Neural progenitor cell (in vitro differentiated cells): Measurements from ENCODE around the gene FYB1. TPM values are rescaled to one million over a fixed set of nuclear protein-coding genes. Genes with fewer than 3 reads are reported as not detected.
A peak's percentile ranks its signal among the peaks of the same experiment; 100 is the strongest.

ENCODE experiments used
- DNase-seq: peaks from one replicate; pipeline ENCODE4 v3.0.0-alpha.2; 2016; ENCODE audit warnings: low spot score
- H2AFZ ChIP-seq: fragments of 200-600 bp; sonication (generic); replicated peaks from 2 replicates; pipeline ENCODE4 v1.6.1; 2016; ENCODE audit warnings: antibody characterized with exemption
- H3F3A ChIP-seq: fragments of 200-600 bp; sonication (generic); 2 replicates; pipeline ENCODE4 v1.6.1; 2016; ENCODE audit warnings: antibody characterized with exemption, low read depth
- H3K27ac ChIP-seq: fragments of 200-600 bp; sonication (generic); 2 replicates; pipeline ENCODE4 v1.5.1; 2016; ENCODE audit warnings: mild to moderate bottlenecking
- H3K27me3 ChIP-seq: fragments of 200-600 bp; sonication (generic); 2 replicates; pipeline ENCODE4 v1.6.1; 2016; ENCODE audit warnings: mild to moderate bottlenecking, moderate library complexity
- H3K36me3 ChIP-seq: fragments of 200-600 bp; sonication (generic); 2 replicates; pipeline ENCODE4 v1.5.1; 2016
- H3K4me1 ChIP-seq: fragments of 200-600 bp; sonication (generic); 2 replicates; pipeline ENCODE4 v1.6.1; 2016; ENCODE audit warnings: mixed run types
- H3K4me2 ChIP-seq: fragments of 200-600 bp; sonication (generic); 2 replicates; pipeline ENCODE4 v1.6.1; 2016
- H3K4me3 ChIP-seq: fragments of 200-600 bp; sonication (generic); 2 replicates; pipeline ENCODE4 v1.5.1; 2016
- H3K79me2 ChIP-seq: fragments of 200-600 bp; sonication (generic); 2 replicates; pipeline ENCODE4 v1.6.1; 2016; ENCODE audit warnings: low read depth
- H3K9ac ChIP-seq: fragments of 200-600 bp; sonication (generic); 2 replicates; pipeline ENCODE4 v1.6.1; 2016
- H3K9me3 ChIP-seq: fragments of 200-600 bp; sonication (generic); 2 replicates; pipeline ENCODE4 v1.5.1; 2016; ENCODE audit warnings: low read depth
- H4K20me1 ChIP-seq: fragments of 200-600 bp; sonication (generic); 2 replicates; pipeline ENCODE4 v1.6.1; 2016; ENCODE audit warnings: low read depth
- H3K27ac Mint-ChIP-seq: 3 replicates; pipeline ENCODE4 v1.8.0; 2021; ENCODE audit warnings: mixed read lengths
- H3K27me3 Mint-ChIP-seq: 2 replicates; pipeline ENCODE4 v1.8.0; 2022; ENCODE audit warnings: low read depth, mild to moderate bottlenecking, inconsistent platforms, moderate library complexity, mixed read lengths; ENCODE audit not compliant: insufficient read depth
- H3K36me3 Mint-ChIP-seq: 3 replicates; pipeline ENCODE4 v1.8.0; 2021; ENCODE audit warnings: mixed read lengths
- H3K4me1 Mint-ChIP-seq: 3 replicates; pipeline ENCODE4 v1.8.0; 2021; ENCODE audit warnings: mixed read lengths
- H3K4me3 Mint-ChIP-seq: 3 replicates; pipeline ENCODE4 v1.8.0; 2021; ENCODE audit warnings: mild to moderate bottlenecking, moderate library complexity, mixed read lengths
- H3K9me3 Mint-ChIP-seq: 3 replicates; pipeline ENCODE4 v1.8.0; 2020; ENCODE audit warnings: mixed read lengths
- EZH2 ChIP-seq: fragments of 200-600 bp; sonication (generic); IDR thresholded peaks from 2 replicates; pipeline ENCODE4 v1.6.1; 2017; ENCODE audit warnings: antibody characterized with exemption, mild to moderate bottlenecking, moderate library complexity
- EZH2phosphoT487 ChIP-seq: fragments of 200-600 bp; sonication (generic); IDR thresholded peaks from 2 replicates; pipeline ENCODE4 v1.6.1; 2017; ENCODE audit warnings: antibody characterized with exemption
- total RNA-seq: library from RNA; depleted of rRNA; stranded (reverse); fragments of >200 nt; gene quantifications from 2 replicates; pipeline ENCODE4 v1.2.3, GENCODE V29; 2015; ENCODE audit warnings: low replicate concordance
- TF ChIP-seq, protein P1 (sequence below): fragments of 200-600 bp; sonication (generic); IDR thresholded peaks from 2 replicates; pipeline ENCODE4 v1.5.1; 2017; ENCODE audit warnings: antibody characterized with exemption, mild to moderate bottlenecking

Gene FYB1
- total RNA-seq, 1 donor from 2014 or later, result not detected

GRCh38 chr5:39175273-39175955 is 43.9 kb downstream of the FYB1 start:
- H3K27ac Mint-ChIP-seq, result no peak overlapping the region
- H2AFZ ChIP-seq, result peak overlapping the region; percentile 46

GRCh38 chr5:39173069-39173468 is 46.3 kb downstream of the FYB1 start:
- Histone ChIP-seq H3K4me2 (no peak overlapping the region), H3K4me1 (no peaks in the 10 kb centered on the region), H3K36me3 (no peaks in the 10 kb centered on the region), H3K9me3 (no peaks in the 10 kb centered on the region), H3K27me3 (no peaks in the 10 kb centered on the region), H3K79me2 (no peaks in the 10 kb centered on the region), H3K4me3 (no peak overlapping the region), H3K27ac (no peak overlapping the region), H3F3A (no peaks in the 10 kb centered on the region), H2AFZ (no peak overlapping the region), H3K9ac (no peak overlapping the region), H4K20me1 (no peaks in the 10 kb centered on the region)
- peaks cover 3% of the 10 kb centered on the region for H3K4me1 Mint-ChIP-seq
- TF ChIP-seq, protein P1, sequence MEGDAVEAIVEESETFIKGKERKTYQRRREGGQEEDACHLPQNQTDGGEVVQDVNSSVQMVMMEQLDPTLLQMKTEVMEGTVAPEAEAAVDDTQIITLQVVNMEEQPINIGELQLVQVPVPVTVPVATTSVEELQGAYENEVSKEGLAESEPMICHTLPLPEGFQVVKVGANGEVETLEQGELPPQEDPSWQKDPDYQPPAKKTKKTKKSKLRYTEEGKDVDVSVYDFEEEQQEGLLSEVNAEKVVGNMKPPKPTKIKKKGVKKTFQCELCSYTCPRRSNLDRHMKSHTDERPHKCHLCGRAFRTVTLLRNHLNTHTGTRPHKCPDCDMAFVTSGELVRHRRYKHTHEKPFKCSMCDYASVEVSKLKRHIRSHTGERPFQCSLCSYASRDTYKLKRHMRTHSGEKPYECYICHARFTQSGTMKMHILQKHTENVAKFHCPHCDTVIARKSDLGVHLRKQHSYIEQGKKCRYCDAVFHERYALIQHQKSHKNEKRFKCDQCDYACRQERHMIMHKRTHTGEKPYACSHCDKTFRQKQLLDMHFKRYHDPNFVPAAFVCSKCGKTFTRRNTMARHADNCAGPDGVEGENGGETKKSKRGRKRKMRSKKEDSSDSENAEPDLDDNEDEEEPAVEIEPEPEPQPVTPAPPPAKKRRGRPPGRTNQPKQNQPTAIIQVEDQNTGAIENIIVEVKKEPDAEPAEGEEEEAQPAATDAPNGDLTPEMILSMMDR, result no peak
- no peak for TF ChIP-seq EZH2
- no peak for TF ChIP-seq EZH2phosphoT487
- H3K36me3 Mint-ChIP-seq, result no peaks in the 10 kb centered on the region
- no peak overlapping the region for H3K27ac Mint-ChIP-seq
- no peaks in the 10 kb centered on the region for H3K9me3 Mint-ChIP-seq
- H3K27me3 Mint-ChIP-seq, result no peaks in the 10 kb centered on the region
- DNase-seq, result no peak
- no peak overlapping the region for H3K4me3 Mint-ChIP-seq

More at GRCh38 chr5:39175273-39175955, 43.9 kb downstream of the FYB1 start:
- Histone ChIP-seq H4K20me1 (no peaks in the 10 kb centered on the region), H3K4me3 (no peak overlapping the region), H3K27ac (no peak overlapping the region), H3K36me3 (no peaks in the 10 kb centered on the region), H3K4me1 (no peaks in the 10 kb centered on the region), H3K79me2 (no peaks in the 10 kb centered on the region), H3K27me3 (no peaks in the 10 kb centered on the region), H3F3A (no peaks in the 10 kb centered on the region), H3K9me3 (no peaks in the 10 kb centered on the region), H3K9ac (no peak overlapping the region), H3K4me2 (no peak overlapping the region)
- H3K27me3 Mint-ChIP-seq, result no peaks in the 10 kb centered on the region
- TF ChIP-seq EZH2phosphoT487 (no peak), EZH2 (no peak)
- TF ChIP-seq, protein P1, result no peak
- no peaks in the 10 kb centered on the region for H3K9me3 Mint-ChIP-seq
- DNase-seq, result no peak
- H3K4me1 Mint-ChIP-seq, result peaks cover 3% of the 10 kb centered on the region
- H3K4me3 Mint-ChIP-seq, result no peak overlapping the region
- H3K36me3 Mint-ChIP-seq, result no peaks in the 10 kb centered on the region

GRCh38 chr5:39172593-39172992 is 46.8 kb downstream of the FYB1 start:
- Histone ChIP-seq H3K9ac (no peak overlapping the region), H3K9me3 (no peaks in the 10 kb centered on the region), H3F3A (no peaks in the 10 kb centered on the region), H3K4me1 (no peaks in the 10 kb centered on the region), H3K27ac (no peak overlapping the region), H2AFZ (no peak overlapping the region), H3K79me2 (no peaks in the 10 kb centered on the region), H3K27me3 (no peaks in the 10 kb centered on the region), H3K36me3 (no peaks in the 10 kb centered on the region), H3K4me2 (no peak overlapping the region), H3K4me3 (no peak overlapping the region), H4K20me1 (no peaks in the 10 kb centered on the region)
- Mint-ChIP-seq H3K27ac (no peak overlapping the region), H3K27me3 (no peaks in the 10 kb centered on the region), H3K9me3 (no peaks in the 10 kb centered on the region), H3K36me3 (no peaks in the 10 kb centered on the region), H3K4me3 (no peak overlapping the region), H3K4me1 (peaks cover 3% of the 10 kb centered on the region)
- no peak for TF ChIP-seq EZH2phosphoT487
- TF ChIP-seq, protein P1, result no peak
- no peak for TF ChIP-seq EZH2
- DNase-seq, result no peak
